ENCODE data around the gene PPM1L. TPM values are rescaled to one million over a fixed set of nuclear protein-coding genes. Genes with fewer than 3 reads are reported as not detected.

Gene PPM1L
- total RNA-seq, 6 experiments from 2014 or later: 1.3 to 1.7 (median 1.6) TPM

GRCh38 chr3:160739079-160739478 lies 17.0 kb upstream of the PPM1L start:
- H3K27ac Mint-ChIP-seq: no peak overlapping the region
- no peaks in the 10 kb centered on the region for H3K4me1 Mint-ChIP-seq (ENCODE audit: low read depth)
- H3K9me3 Mint-ChIP-seq: no peaks in the 10 kb centered on the region
- H3K27me3 Mint-ChIP-seq (ENCODE audit: insufficient read depth): peaks cover 4% of the 10 kb centered on the region; the same call in 1 of the 2 replicates
- TF ChIP-seq CTCF (IDR thresholded peaks at IDR 0.05): no peak
- H3K36me3 Mint-ChIP-seq (ENCODE audit: low read depth): no peaks in the 10 kb centered on the region
- no peak for DNase-seq
- no peak overlapping the region for H3K4me3 Mint-ChIP-seq

DNA sequence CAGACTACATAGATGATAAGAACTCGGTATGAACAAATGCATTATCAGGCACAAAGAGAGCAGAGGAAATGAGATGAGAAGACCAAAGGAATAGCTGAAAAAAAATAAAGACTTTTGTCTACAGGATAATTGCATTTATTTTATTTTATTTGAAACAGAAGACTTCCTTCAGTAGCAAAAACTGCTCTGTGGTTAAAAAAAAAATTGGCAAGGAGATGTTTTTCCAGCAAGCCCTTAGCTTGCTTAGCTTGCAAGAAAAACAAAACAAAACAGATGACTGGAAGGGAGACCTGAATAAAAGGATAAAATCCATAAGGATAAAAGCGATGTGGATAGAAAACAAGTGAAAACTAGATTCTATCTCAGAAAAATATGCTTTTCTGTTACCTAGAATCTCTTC lies 9.1 kb upstream of the PPM1L start:
- 0 out of 2 replicates have a peak, but pooled peaks cover 2% of the 10 kb centered on the region for H3K27me3 Mint-ChIP-seq (ENCODE audit: insufficient read depth)
- DNase-seq: no peak
- H3K4me1 Mint-ChIP-seq (ENCODE audit: low read depth): no peaks in the 10 kb centered on the region
- H3K4me3 Mint-ChIP-seq: no peak overlapping the region
- H3K36me3 Mint-ChIP-seq (ENCODE audit: low read depth): no peaks in the 10 kb centered on the region
- no peak for TF ChIP-seq CTCF (IDR thresholded peaks at IDR 0.05)
- no peaks in the 10 kb centered on the region for H3K9me3 Mint-ChIP-seq
- H3K27ac Mint-ChIP-seq: no peak overlapping the region

DNA sequence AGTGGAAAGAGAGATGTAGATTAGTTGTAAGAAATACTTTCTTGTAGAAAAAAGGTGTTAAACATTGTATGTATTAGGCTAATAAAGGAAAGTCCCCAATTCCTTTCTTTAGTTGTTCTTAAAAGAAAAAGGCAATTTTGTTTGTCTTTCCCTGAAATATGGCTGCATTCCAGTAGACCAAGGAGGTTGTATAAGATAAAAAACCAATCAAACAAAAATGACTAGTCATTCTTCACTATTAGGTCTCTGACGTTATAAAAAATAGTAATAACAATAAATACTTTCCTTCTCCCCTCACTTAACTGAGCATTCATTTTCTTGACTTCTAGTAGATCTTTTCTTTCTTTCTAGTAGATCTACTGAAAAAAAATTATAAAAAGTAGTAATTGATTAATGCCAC lies 8.6 kb upstream of the PPM1L start:
- no peaks in the 10 kb centered on the region for H3K36me3 Mint-ChIP-seq (ENCODE audit: low read depth)
- peaks cover 4% of the 10 kb centered on the region; the same call in 1 of the 2 replicates for H3K27me3 Mint-ChIP-seq (ENCODE audit: insufficient read depth)
- no peaks in the 10 kb centered on the region for H3K9me3 Mint-ChIP-seq
- TF ChIP-seq CTCF (IDR thresholded peaks at IDR 0.05): no peak
- no peak overlapping the region for H3K4me3 Mint-ChIP-seq
- no peak for DNase-seq
- no peaks in the 10 kb centered on the region for H3K4me1 Mint-ChIP-seq (ENCODE audit: low read depth)
- H3K27ac Mint-ChIP-seq: no peak overlapping the region

DNA sequence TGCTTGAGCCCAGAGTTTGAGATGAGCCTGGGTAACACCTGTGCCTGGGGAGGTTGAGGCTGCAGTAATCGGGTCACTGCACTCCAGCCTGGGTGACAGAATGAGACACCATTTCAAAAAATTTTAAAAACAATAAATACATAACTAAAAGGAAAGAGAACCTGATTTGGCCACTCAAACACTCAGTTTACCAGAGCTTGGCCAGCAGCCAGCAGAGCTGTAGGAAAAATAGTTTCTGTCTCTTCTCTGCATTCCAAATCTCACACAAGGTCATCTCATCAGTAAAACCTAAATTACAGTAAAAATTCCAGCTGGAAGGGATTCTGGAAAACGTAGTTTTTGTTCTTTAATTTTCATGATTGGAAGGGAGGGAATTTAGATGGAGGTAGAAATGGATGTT lies 7.8 kb upstream of the PPM1L start:
- Mint-ChIP-seq H3K4me1 (ENCODE audit: low read depth) (no peaks in the 10 kb centered on the region), H3K27me3 (ENCODE audit: insufficient read depth) (peaks cover 4% of the 10 kb centered on the region; the same call in 1 of the 2 replicates), H3K36me3 (ENCODE audit: low read depth) (no peaks in the 10 kb centered on the region), H3K4me3 (no peak overlapping the region), H3K27ac (no peak overlapping the region), H3K9me3 (no peaks in the 10 kb centered on the region)
- no peak for DNase-seq
- no peak for TF ChIP-seq CTCF (IDR thresholded peaks at IDR 0.05)

GRCh38 chr3:160748787-160749186 lies 7.2 kb upstream of the PPM1L start:
- H3K4me1 Mint-ChIP-seq (ENCODE audit: low read depth): peaks cover under 1% of the 10 kb centered on the region; the same call in 1 of the 2 replicates
- H3K27ac Mint-ChIP-seq: no peak overlapping the region
- H3K27me3 Mint-ChIP-seq (ENCODE audit: insufficient read depth): peaks cover 4% of the 10 kb centered on the region; the same call in 1 of the 2 replicates
- no peak overlapping the region for H3K4me3 Mint-ChIP-seq
- no peaks in the 10 kb centered on the region for H3K36me3 Mint-ChIP-seq (ENCODE audit: low read depth)
- DNase-seq: no peak
- no peaks in the 10 kb centered on the region for H3K9me3 Mint-ChIP-seq
- TF ChIP-seq CTCF (IDR thresholded peaks at IDR 0.05): no peak

- Mint-ChIP-seq H3K9me3 (no peaks in the 10 kb centered on the region), H3K4me3 (peak overlapping the region; percentile 98), H3K36me3 (ENCODE audit: low read depth) (no peaks in the 10 kb centered on the region), H3K4me1 (ENCODE audit: low read depth) (peaks cover 22% of the 10 kb centered on the region), H3K27ac (no peak overlapping the region; the same call in 1 of the 2 replicates), H3K27me3 (ENCODE audit: insufficient read depth) (peaks cover 20% of the 10 kb centered on the region)
- no peak for DNase-seq
- TF ChIP-seq CTCF (IDR thresholded peaks at IDR 0.05): no peak
These were observed 2.1 kb upstream of the PPM1L start for GRCh38 chr3:160753953-160754352.
